Right hindlimb (tissue), 1 donor: ENCODE measurements around the gene MAP3K20.
"Not testable (repeated sequence)": the region's sequence is repeated elsewhere in the genome, so short reads cannot be mapped to it uniquely, and the experiment has no call there.

Experiments used
- DNase-seq: peaks from one replicate; pipeline ENCODE4 v3.0.0-alpha.2; 2018

Gene MAP3K20

GRCh38 chr2:173087793-173088496 lies 12.3 kb downstream of the MAP3K20 start:
- no peak for DNase-seq

- DNase-seq = peak; percentile 38
Observed at GRCh38 chr2:173090276-173090877, 14.7 kb downstream of the MAP3K20 start.

GRCh38 chr2:173090973-173091660 lies 15.5 kb downstream of the MAP3K20 start:
- DNase-seq = no peak

GRCh38 chr2:173091910-173092309 lies 16.3 kb downstream of the MAP3K20 start:
- DNase-seq = no peak

- no peak for DNase-seq
Observed at GRCh38 chr2:173092844-173093402, 17.3 kb downstream of the MAP3K20 start.

GRCh38 chr2:173093617-173094016 lies 18.0 kb downstream of the MAP3K20 start:
- not testable (repeated sequence) for DNase-seq

GRCh38 chr2:173094731-173095130 lies 19.1 kb downstream of the MAP3K20 start:
- no peak for DNase-seq

- no peak for DNase-seq
Observed at GRCh38 chr2:173095356-173095755, 19.7 kb downstream of the MAP3K20 start.

- no peak for DNase-seq
Observed at GRCh38 chr2:173099271-173099670, 23.6 kb downstream of the MAP3K20 start.

GRCh38 chr2:173099804-173100203 lies 24.2 kb downstream of the MAP3K20 start:
- no peak for DNase-seq

GRCh38 chr2:173101687-173102086 lies 26.0 kb downstream of the MAP3K20 start:
- no peak for DNase-seq

- DNase-seq = no peak
Observed at GRCh38 chr2:173104156-173104555, 28.5 kb downstream of the MAP3K20 start.

GRCh38 chr2:173106959-173107628 lies 31.4 kb downstream of the MAP3K20 start:
- no peak for DNase-seq

GRCh38 chr2:173107629-173108022 lies 32.0 kb downstream of the MAP3K20 start:
- no peak for DNase-seq

GRCh38 chr2:173109253-173110188 lies 33.9 kb downstream of the MAP3K20 start:
- DNase-seq = no peak

- DNase-seq = no peak
Observed at GRCh38 chr2:173117678-173118077, 42.0 kb downstream of the MAP3K20 start.

- no peak for DNase-seq
Observed at GRCh38 chr2:173118395-173118794, 42.7 kb downstream of the MAP3K20 start.

GRCh38 chr2:173119069-173119807 lies 43.6 kb downstream of the MAP3K20 start:
- DNase-seq = no peak

GRCh38 chr2:173119944-173120343 lies 44.3 kb downstream of the MAP3K20 start:
- no peak for DNase-seq

GRCh38 chr2:173122936-173123335 lies 47.3 kb downstream of the MAP3K20 start:
- no peak for DNase-seq

- DNase-seq = no peak
Observed at GRCh38 chr2:173124441-173124840, 48.8 kb downstream of the MAP3K20 start.
